Activated naive CD4-positive, alpha-beta T cell treated with Interleukin-2 at 50 U/mL for 16 hours (primary cell): ENCODE data around the gene HOXD3.

Experiments used
- DNase-seq: peaks from one replicate; pipeline ENCODE4 v3.0.0-alpha.2; 2020

HOXD3 gene

GRCh38 chr2:176135035-176135440, 22.1 kb upstream of the HOXD3 start:
- DNase-seq: no peak

- DNase-seq: no peak
Measured at GRCh38 chr2:176136374-176137251, 20.5 kb upstream of the HOXD3 start.

GRCh38 chr2:176137252-176137580, 19.9 kb upstream of the HOXD3 start:
- DNase-seq: no peak

GRCh38 chr2:176137906-176138305, 19.2 kb upstream of the HOXD3 start:
- no peak for DNase-seq

GRCh38 chr2:176138526-176138922, 18.6 kb upstream of the HOXD3 start:
- DNase-seq: no peak

GRCh38 chr2:176138923-176139660, 18.0 kb upstream of the HOXD3 start:
- no peak for DNase-seq

GRCh38 chr2:176139661-176140512, 17.2 kb upstream of the HOXD3 start:
- no peak for DNase-seq

GRCh38 chr2:176140513-176141317, 16.4 kb upstream of the HOXD3 start:
- DNase-seq: peak; percentile 51

GRCh38 chr2:176142281-176142680, 14.8 kb upstream of the HOXD3 start:
- no peak for DNase-seq

- DNase-seq: no peak
Measured at GRCh38 chr2:176145085-176145969, 11.8 kb upstream of the HOXD3 start.

- DNase-seq: no peak
Measured at GRCh38 chr2:176146101-176146500, 11.0 kb upstream of the HOXD3 start.

GRCh38 chr2:176146645-176147044, 10.5 kb upstream of the HOXD3 start:
- no peak for DNase-seq

- DNase-seq: no peak
Measured at GRCh38 chr2:176147210-176147799, 9.8 kb upstream of the HOXD3 start.

- DNase-seq: no peak
Measured at GRCh38 chr2:176147800-176148496, 9.2 kb upstream of the HOXD3 start.

- no peak for DNase-seq
Measured at GRCh38 chr2:176148751-176149421, 8.2 kb upstream of the HOXD3 start.

- no peak for DNase-seq
Measured at GRCh38 chr2:176149481-176149938, 7.6 kb upstream of the HOXD3 start.

GRCh38 chr2:176149939-176150583, 7.0 kb upstream of the HOXD3 start:
- DNase-seq: no peak

- no peak for DNase-seq
Measured at GRCh38 chr2:176150584-176151441, 6.3 kb upstream of the HOXD3 start.
